IMR-90 (cell line): Measurements from ENCODE around the gene SINHCAF. TPM values are rescaled to one million over a fixed set of nuclear protein-coding genes. Genes with fewer than 3 reads are reported as not detected.

Experiments
- ATAC-seq: fragments of 200-7000 bp; cut with Tn5 transposase; 2 replicates; pipeline ENCODE4 v1.9.1; 2020; ENCODE audit warnings: low read depth, mild to moderate bottlenecking, moderate library complexity
- BruUV-seq: library from RNA; stranded (reverse); fragments of 400-500 nt; replicated peaks from 2 replicates; lab custom pipeline; 2021; lab: Mats Ljungman, UMichigan
- CTCF ChIA-PET: fragments of 300-600 bp; formaldehyde crosslinking; extraction: SDS; loops from one replicate; lab custom pipeline; 2021; ENCODE audit warnings: antibody characterized with exemption; lab: Yijun Ruan, JAX
- POLR2A ChIA-PET: fragments of 300-600 bp; sonication (Branson Sonifier 250); formaldehyde crosslinking; loops from one replicate; lab custom pipeline; 2022; ENCODE audit warnings: antibody characterized with exemption; ENCODE audit not compliant: unreplicated experiment; lab: Charles Lee
- DNase-seq: peaks from one replicate; pipeline ENCODE4 v3.0.0; 2013
- H2AFZ ChIP-seq: replicated peaks from 2 replicates; pipeline ENCODE3; 2013; ENCODE audit warnings: low read length, mild to moderate bottlenecking; ENCODE audit not compliant: poor library complexity
- H2AK5ac ChIP-seq: 2 replicates; pipeline ENCODE4 v1.6.1; 2013; ENCODE audit warnings: low read depth, low read length, inconsistent platforms
- H2AK9ac ChIP-seq: replicated peaks from 2 replicates; pipeline ENCODE3; 2013; ENCODE audit warnings: mild to moderate bottlenecking, low read depth, low read length, moderate library complexity; ENCODE audit not compliant: poor library complexity
- H2BK120ac ChIP-seq: 2 replicates; pipeline ENCODE4 v1.6.1; 2013; ENCODE audit warnings: low read depth, low read length, inconsistent platforms
- H2BK15ac ChIP-seq: 3 replicates; pipeline ENCODE4 v1.6.1; 2013; ENCODE audit warnings: low read depth, low read length, inconsistent platforms
- H2BK20ac ChIP-seq: 2 replicates; pipeline ENCODE4 v1.6.1; 2013; ENCODE audit warnings: low read depth, mild to moderate bottlenecking, inconsistent platforms, low read length, moderate library complexity
- H2BK5ac ChIP-seq: 2 replicates; pipeline ENCODE4 v1.6.1; 2013; ENCODE audit warnings: mild to moderate bottlenecking, low read depth, low read length, inconsistent platforms; ENCODE audit not compliant: poor library complexity, severe bottlenecking
- H3K14ac ChIP-seq: replicated peaks from 2 replicates; pipeline ENCODE4 v1.6.1; 2013; ENCODE audit warnings: low read depth, low read length, inconsistent platforms
- H3K18ac ChIP-seq: 2 replicates; pipeline ENCODE4 v1.6.1; 2013; ENCODE audit warnings: low read depth, low read length, control low read depth
- H3K23ac ChIP-seq: 2 replicates; pipeline ENCODE4 v1.6.1; 2013; ENCODE audit warnings: low read depth, low read length, inconsistent platforms
- H3K27ac ChIP-seq: 2 replicates; pipeline ENCODE4 v1.5.1; 2013; ENCODE audit warnings: mild to moderate bottlenecking, control low read depth, low read length; ENCODE audit not compliant: insufficient read depth
- H3K27me3 ChIP-seq: 2 replicates; pipeline ENCODE4 v1.6.1; 2013; ENCODE audit warnings: low read length; ENCODE audit not compliant: control insufficient read depth, insufficient read depth
- H3K36me3 ChIP-seq: 2 replicates; pipeline ENCODE4 v1.6.1; 2013; ENCODE audit warnings: low read length, mixed read lengths; ENCODE audit not compliant: control insufficient read depth, insufficient read depth
- H3K4ac ChIP-seq: 2 replicates; pipeline ENCODE4 v1.6.1; 2013; ENCODE audit warnings: low read depth, low read length, inconsistent platforms
- H3K4me1 ChIP-seq: 2 replicates; pipeline ENCODE4 v1.6.1; 2013; ENCODE audit warnings: low read length, mixed read lengths; ENCODE audit not compliant: control insufficient read depth, insufficient read depth
- H3K4me2 ChIP-seq: 2 replicates; pipeline ENCODE4 v1.6.1; 2013; ENCODE audit warnings: low read depth, mild to moderate bottlenecking, control low read depth, low read length, moderate library complexity
- H3K4me3 ChIP-seq: 2 replicates; pipeline ENCODE4 v1.5.1; 2013; ENCODE audit warnings: low read depth, mild to moderate bottlenecking, control low read depth, low read length, moderate library complexity; ENCODE audit not compliant: insufficient read depth
- H3K56ac ChIP-seq: 2 replicates; pipeline ENCODE4 v1.6.1; 2013; ENCODE audit warnings: low read length, inconsistent platforms; ENCODE audit not compliant: insufficient read depth; ENCODE audit errors: extremely low read depth
- H3K79me1 ChIP-seq, 2 experiments: 2 replicates each; pipeline ENCODE4 v1.6.1; 2013; ENCODE audit warnings: low read length in 2 of 2, inconsistent platforms in 1 of 2, low read depth in 1 of 2
- H3K9ac ChIP-seq: 2 replicates; pipeline ENCODE4 v1.6.1; 2013; ENCODE audit warnings: low read depth, low read length, control low read depth
- H3K9me1 ChIP-seq: 2 replicates; pipeline ENCODE4 v1.6.1; 2013; ENCODE audit warnings: low read length, inconsistent platforms; ENCODE audit not compliant: insufficient read depth
- H3K9me3 ChIP-seq: 2 replicates; pipeline ENCODE4 v1.6.1; 2013; ENCODE audit warnings: low read length; ENCODE audit not compliant: control insufficient read depth, insufficient read depth
- H4K20me1 ChIP-seq: 2 replicates; pipeline ENCODE4 v1.6.1; 2013; ENCODE audit warnings: low read length, inconsistent platforms; ENCODE audit not compliant: insufficient read depth
- H4K5ac ChIP-seq: 2 replicates; pipeline ENCODE4 v1.6.1; 2013; ENCODE audit warnings: mild to moderate bottlenecking, low read depth, low read length, control low read depth
- H4K8ac ChIP-seq, 2 experiments: 2 replicates each; pipeline ENCODE4 v1.6.1; 2013; ENCODE audit warnings: low read depth in 2 of 2, low read length in 2 of 2, control low read depth in 1 of 2, inconsistent platforms in 1 of 2
- H4K91ac ChIP-seq: 2 replicates; pipeline ENCODE4 v1.6.1; 2013; ENCODE audit warnings: low read depth, low read length, inconsistent platforms; ENCODE audit not compliant: insufficient read depth
- BHLHE40 ChIP-seq: fragments of 150-350 bp; IDR thresholded peaks from 2 replicates; pipeline ENCODE4 v1.6.1; 2016; ENCODE audit warnings: mild to moderate bottlenecking, low read depth, low read length
- CEBPB ChIP-seq: IDR thresholded peaks from 2 replicates; pipeline ENCODE4 v1.6.1; 2012; ENCODE audit warnings: low read depth, low read length, improper control_type of control experiment
- CHD1 ChIP-seq: IDR thresholded peaks from 2 replicates; pipeline ENCODE4 v1.6.1; 2012; ENCODE audit warnings: low read depth, low read length, improper control_type of control experiment
- FOS ChIP-seq: fragments of 150-350 bp; IDR thresholded peaks from 2 replicates; pipeline ENCODE4 v1.6.1; 2016; ENCODE audit warnings: low read depth, low read length
- MAFK ChIP-seq: IDR thresholded peaks from 2 replicates; pipeline ENCODE4 v1.6.1; 2012; ENCODE audit warnings: low read depth, low read length, improper control_type of control experiment
- MAZ ChIP-seq: IDR thresholded peaks from 2 replicates; pipeline ENCODE4 v1.6.1; 2012; ENCODE audit warnings: low read depth, mild to moderate bottlenecking, low read length, improper control_type of control experiment, moderate library complexity, borderline replicate concordance
- NFE2L2 ChIP-seq: fragments of 150-350 bp; IDR thresholded peaks from 2 replicates; pipeline ENCODE4 v1.6.1; 2016; ENCODE audit warnings: low read depth, mild to moderate bottlenecking, low read length
- POLR2A ChIP-seq: IDR thresholded peaks from 2 replicates; pipeline ENCODE4 v1.6.1; 2012; ENCODE audit warnings: mild to moderate bottlenecking, low read depth, low read length
- RAD21 ChIP-seq: IDR thresholded peaks from 2 replicates; pipeline ENCODE4 v1.6.1; 2012; ENCODE audit warnings: low read length, improper control_type of control experiment
- RCOR1 ChIP-seq: IDR thresholded peaks from 2 replicates; pipeline ENCODE4 v1.6.1; 2012; ENCODE audit warnings: mild to moderate bottlenecking, low read length, improper control_type of control experiment; ENCODE audit not compliant: insufficient replicate concordance
- RFX5 ChIP-seq: IDR thresholded peaks from 2 replicates; pipeline ENCODE4 v1.8.0; 2012; ENCODE audit warnings: low read depth, mild to moderate bottlenecking, low read length, moderate library complexity
- SMC3 ChIP-seq: fragments of 150-350 bp; IDR thresholded peaks from 2 replicates; pipeline ENCODE4 v1.6.1; 2016; ENCODE audit warnings: low read depth, mild to moderate bottlenecking, antibody characterized with exemption, low read length, moderate library complexity
- whole genome bisulfite sequencing, 2 experiments: methylation state at CpG; one replicate each; pipeline versions ENCODE4 v1.1.5 to v1.1.7; 2013; ENCODE audit warnings: missing lambda C conversion rate in 2 of 2; ENCODE audit not compliant: insufficient read length in 1 of 2; ENCODE audit errors: extremely low coverage in 2 of 2; 5-methylcytosine and 5-hydroxymethylcytosine counted together
- dilution Hi-C: fragments of 300-500 bp; cut with HindIII; formaldehyde crosslinking; loops from one replicate; pipeline ENCODE4 v1.14.3; 2018; ENCODE audit warnings: low sequenced_read_pairs; ENCODE audit not compliant: unreplicated experiment
- in situ Hi-C: fragments of 300-500 bp; cut with MboI; formaldehyde crosslinking; loops from 3 replicates; pipeline ENCODE4 v1.14.3; 2019; ENCODE audit warnings: low sequenced_read_pairs, inconsistent platforms, mixed read lengths
- intact Hi-C: fragments of 100-400 bp; cut with micrococcal nuclease; formaldehyde crosslinking; loops from 2 replicates; pipeline ENCODE4 v1.10.0; 2022
- polyA plus RNA-seq, 3 experiments: library from polyadenylated mRNA; depleted of rRNA; stranded (reverse); fragments of >200 nt; gene quantifications; 2 replicates each; pipeline ENCODE4 v1.2.3, GENCODE V29; 2012; ENCODE audit warnings: low replicate concordance in 1 of 3
- total RNA-seq: library from RNA; depleted of rRNA; stranded (reverse); fragments of >200 nt; gene quantifications from 2 replicates; pipeline ENCODE4 v1.2.3, GENCODE V29; 2012
- TF ChIP-seq, protein P1 (sequence below): fragments of 150-350 bp; IDR thresholded peaks from 2 replicates; pipeline ENCODE4 v1.6.1; 2016; ENCODE audit warnings: low read depth, mild to moderate bottlenecking, low read length, moderate library complexity, borderline replicate concordance
- TF ChIP-seq, protein P2 (sequence below): fragments of 150-350 bp; IDR thresholded peaks from 2 replicates; pipeline ENCODE4 v1.6.1; 2017; ENCODE audit warnings: mild to moderate bottlenecking, antibody characterized with exemption, low read length, low read depth
- TF ChIP-seq, protein P3 (sequence below): conservative IDR thresholded peaks from 2 replicates; pipeline ENCODE4 v1.5.1; 2012; ENCODE audit warnings: mild to moderate bottlenecking, low read depth, low read length, improper control_type of control experiment

Gene SINHCAF
- total and polyA plus RNA-seq, 2 of the 4 experiments (the other 2 are of a cell fraction) = 21.6 to 30.8 TPM

GRCh38 chr12:31308116-31308515 lies 17.8 kb downstream of the SINHCAF start:
- WGBS, 2 experiments = 100% methylated on average over 2 of the region's 7 CpGs; no CpG with 5 or more reads in 1 of the 2 experiments
- no peak overlapping the region for H3K23ac ChIP-seq
- POLR2A ChIA-PET = no interaction called here
- H3K4me3 ChIP-seq = no peak overlapping the region
- H2AK5ac ChIP-seq = no peak overlapping the region
- no peaks in the 10 kb centered on the region for H3K4me1 ChIP-seq
- H3K4ac ChIP-seq = no peak overlapping the region
- TF ChIP-seq, protein P1, sequence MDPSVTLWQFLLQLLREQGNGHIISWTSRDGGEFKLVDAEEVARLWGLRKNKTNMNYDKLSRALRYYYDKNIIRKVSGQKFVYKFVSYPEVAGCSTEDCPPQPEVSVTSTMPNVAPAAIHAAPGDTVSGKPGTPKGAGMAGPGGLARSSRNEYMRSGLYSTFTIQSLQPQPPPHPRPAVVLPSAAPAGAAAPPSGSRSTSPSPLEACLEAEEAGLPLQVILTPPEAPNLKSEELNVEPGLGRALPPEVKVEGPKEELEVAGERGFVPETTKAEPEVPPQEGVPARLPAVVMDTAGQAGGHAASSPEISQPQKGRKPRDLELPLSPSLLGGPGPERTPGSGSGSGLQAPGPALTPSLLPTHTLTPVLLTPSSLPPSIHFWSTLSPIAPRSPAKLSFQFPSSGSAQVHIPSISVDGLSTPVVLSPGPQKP = no peak
- TF ChIP-seq, protein P2, sequence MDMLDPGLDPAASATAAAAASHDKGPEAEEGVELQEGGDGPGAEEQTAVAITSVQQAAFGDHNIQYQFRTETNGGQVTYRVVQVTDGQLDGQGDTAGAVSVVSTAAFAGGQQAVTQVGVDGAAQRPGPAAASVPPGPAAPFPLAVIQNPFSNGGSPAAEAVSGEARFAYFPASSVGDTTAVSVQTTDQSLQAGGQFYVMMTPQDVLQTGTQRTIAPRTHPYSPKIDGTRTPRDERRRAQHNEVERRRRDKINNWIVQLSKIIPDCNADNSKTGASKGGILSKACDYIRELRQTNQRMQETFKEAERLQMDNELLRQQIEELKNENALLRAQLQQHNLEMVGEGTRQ = no peak
- TF ChIP-seq MAFK = no peak
- TF ChIP-seq CEBPB = no peak
- no peak for TF ChIP-seq SMC3
- no peak for TF ChIP-seq POLR2A
- no peak for TF ChIP-seq RCOR1
- TF ChIP-seq, protein P3, sequence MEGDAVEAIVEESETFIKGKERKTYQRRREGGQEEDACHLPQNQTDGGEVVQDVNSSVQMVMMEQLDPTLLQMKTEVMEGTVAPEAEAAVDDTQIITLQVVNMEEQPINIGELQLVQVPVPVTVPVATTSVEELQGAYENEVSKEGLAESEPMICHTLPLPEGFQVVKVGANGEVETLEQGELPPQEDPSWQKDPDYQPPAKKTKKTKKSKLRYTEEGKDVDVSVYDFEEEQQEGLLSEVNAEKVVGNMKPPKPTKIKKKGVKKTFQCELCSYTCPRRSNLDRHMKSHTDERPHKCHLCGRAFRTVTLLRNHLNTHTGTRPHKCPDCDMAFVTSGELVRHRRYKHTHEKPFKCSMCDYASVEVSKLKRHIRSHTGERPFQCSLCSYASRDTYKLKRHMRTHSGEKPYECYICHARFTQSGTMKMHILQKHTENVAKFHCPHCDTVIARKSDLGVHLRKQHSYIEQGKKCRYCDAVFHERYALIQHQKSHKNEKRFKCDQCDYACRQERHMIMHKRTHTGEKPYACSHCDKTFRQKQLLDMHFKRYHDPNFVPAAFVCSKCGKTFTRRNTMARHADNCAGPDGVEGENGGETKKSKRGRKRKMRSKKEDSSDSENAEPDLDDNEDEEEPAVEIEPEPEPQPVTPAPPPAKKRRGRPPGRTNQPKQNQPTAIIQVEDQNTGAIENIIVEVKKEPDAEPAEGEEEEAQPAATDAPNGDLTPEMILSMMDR = no peak
- TF ChIP-seq RAD21 = no peak
- no peak for TF ChIP-seq BHLHE40
- no peak for TF ChIP-seq CHD1
- no peak for TF ChIP-seq MAZ
- TF ChIP-seq NFE2L2 = no peak
- no peak for TF ChIP-seq RFX5
- TF ChIP-seq FOS = no peak
- no peak overlapping the region for H3K27ac ChIP-seq
- peaks cover 10% of the 10 kb centered on the region for H3K36me3 ChIP-seq
- H4K91ac ChIP-seq = no peak overlapping the region
- dilution Hi-C loops = no loop called here
- intact Hi-C loops = no loop called here
- in situ Hi-C loops = no loop called here
- no peak overlapping the region for H4K5ac ChIP-seq
- H2AFZ ChIP-seq = no peak overlapping the region
- no peak overlapping the region for H2BK20ac ChIP-seq
- H3K9me3 ChIP-seq = no peaks in the 10 kb centered on the region
- H3K9ac ChIP-seq = no peak overlapping the region
- H2AK9ac ChIP-seq = no peak overlapping the region
- H3K56ac ChIP-seq = no peak overlapping the region
- ATAC-seq (no peak), DNase-seq (no peak)
- H3K79me1 ChIP-seq = peaks cover 54 to 86% of the 10 kb centered on the region in 2 experiments
- no TSS peak for BruUV-seq
- H3K4me2 ChIP-seq = no peak overlapping the region
- H4K8ac ChIP-seq = no peak overlapping the region
- H4K20me1 ChIP-seq = peaks cover 51% of the 10 kb centered on the region
- no peak overlapping the region for H2BK120ac ChIP-seq
- H3K27me3 ChIP-seq = no peaks in the 10 kb centered on the region
- H3K14ac ChIP-seq = no peak overlapping the region
- H3K9me1 ChIP-seq = peaks cover 13% of the 10 kb centered on the region
- H3K18ac ChIP-seq = no peak overlapping the region
- CTCF ChIA-PET = interaction anchor here (0.6 to 0.8 kb wide), 2 partner anchors 17 to 388 kb away, joined by 3 to 4 read pairs; no protein-coding TSS in a partner anchor
- no peak overlapping the region for H2BK5ac ChIP-seq
- no peak overlapping the region for H2BK15ac ChIP-seq
